Sigmoid colon (tissue), 3 donors: Measurements from ENCODE around the gene ABCB1.

Experiments used
- POLR2A ChIP-seq, 2 donors: fragments of 450-650 bp; IDR thresholded peaks; one replicate each; pipeline ENCODE4 v1.6.1; 2016; ENCODE audit warnings: antibody characterized with exemption in 2 of 2, mild to moderate bottlenecking in 2 of 2, moderate library complexity in 2 of 2
- TF ChIP-seq, protein P1 (sequence below), 4 experiments: fragments of 450-650 bp in 3 of 4; fragments of 200-600 bp in 1 of 4; IDR thresholded peaks; one replicate each; pipeline ENCODE4 v1.5.1; 2016 to 2019; ENCODE audit warnings: antibody characterized with exemption in 4 of 4, mild to moderate bottlenecking in 3 of 4, moderate library complexity in 2 of 4

DNA sequence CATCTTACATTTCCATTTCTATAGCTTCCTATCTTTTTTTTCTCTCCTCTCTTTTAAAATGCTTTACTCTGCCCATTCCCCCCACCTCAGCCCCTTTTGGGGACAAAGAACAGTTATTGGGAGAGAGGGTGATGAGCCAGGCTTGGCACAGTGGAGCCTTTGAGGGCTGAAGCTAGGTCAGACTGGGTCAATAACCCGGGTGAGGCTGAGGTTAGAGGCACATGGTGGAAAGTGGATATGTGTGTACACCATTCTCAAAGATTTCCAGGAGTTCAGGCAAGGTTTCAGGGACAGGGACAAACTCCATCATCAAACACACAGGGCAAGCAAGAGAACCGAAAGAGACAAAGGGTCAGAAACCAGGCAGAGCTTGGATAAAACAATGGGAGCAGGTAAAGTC lies 136.7 kb downstream of the ABCB1 start:
- TF ChIP-seq POLR2A (IDR thresholded peaks at IDR 0.05), result no peak
- TF ChIP-seq, protein P1, sequence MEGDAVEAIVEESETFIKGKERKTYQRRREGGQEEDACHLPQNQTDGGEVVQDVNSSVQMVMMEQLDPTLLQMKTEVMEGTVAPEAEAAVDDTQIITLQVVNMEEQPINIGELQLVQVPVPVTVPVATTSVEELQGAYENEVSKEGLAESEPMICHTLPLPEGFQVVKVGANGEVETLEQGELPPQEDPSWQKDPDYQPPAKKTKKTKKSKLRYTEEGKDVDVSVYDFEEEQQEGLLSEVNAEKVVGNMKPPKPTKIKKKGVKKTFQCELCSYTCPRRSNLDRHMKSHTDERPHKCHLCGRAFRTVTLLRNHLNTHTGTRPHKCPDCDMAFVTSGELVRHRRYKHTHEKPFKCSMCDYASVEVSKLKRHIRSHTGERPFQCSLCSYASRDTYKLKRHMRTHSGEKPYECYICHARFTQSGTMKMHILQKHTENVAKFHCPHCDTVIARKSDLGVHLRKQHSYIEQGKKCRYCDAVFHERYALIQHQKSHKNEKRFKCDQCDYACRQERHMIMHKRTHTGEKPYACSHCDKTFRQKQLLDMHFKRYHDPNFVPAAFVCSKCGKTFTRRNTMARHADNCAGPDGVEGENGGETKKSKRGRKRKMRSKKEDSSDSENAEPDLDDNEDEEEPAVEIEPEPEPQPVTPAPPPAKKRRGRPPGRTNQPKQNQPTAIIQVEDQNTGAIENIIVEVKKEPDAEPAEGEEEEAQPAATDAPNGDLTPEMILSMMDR (IDR thresholded peaks at IDR 0.05), result no peak
